Fibroblast of lung (primary cell): Measurements from ENCODE around the gene SUGCT. TPM values are rescaled to one million over a fixed set of nuclear protein-coding genes. Genes with fewer than 3 reads are reported as not detected.
A peak's percentile ranks its signal among the peaks of the same experiment; 100 is the strongest.

Source experiments
- DNase-seq, 2 donors: peaks; one replicate each; pipeline versions ENCODE4 v3.0.0 to v3.0.0-alpha.2; 2010; ENCODE audit warnings: low read depth in 2 of 2
- H2AFZ ChIP-seq: 2 replicates; pipeline ENCODE4 v1.5.1; 2012; ENCODE audit warnings: low read length, control low read depth, inconsistent platforms
- H3K27ac ChIP-seq: 2 replicates; pipeline ENCODE4 v1.5.1; 2011; ENCODE audit warnings: low read length, control low read depth; ENCODE audit not compliant: insufficient read depth
- H3K27me3 ChIP-seq: 2 replicates; pipeline ENCODE4 v1.5.1; 2011; ENCODE audit warnings: mild to moderate bottlenecking, low read length; ENCODE audit not compliant: control insufficient read depth, insufficient read depth
- H3K36me3 ChIP-seq: 2 replicates; pipeline ENCODE4 v1.5.1; 2011; ENCODE audit warnings: low read length; ENCODE audit not compliant: control insufficient read depth, insufficient read depth
- H3K4me1 ChIP-seq: 2 replicates; pipeline ENCODE4 v1.5.1; 2011; ENCODE audit warnings: low read length; ENCODE audit not compliant: control insufficient read depth, insufficient read depth; ENCODE audit errors: extremely low read depth
- H3K4me2 ChIP-seq: 2 replicates; pipeline ENCODE4 v1.5.1; 2011; ENCODE audit warnings: low read length, control low read depth; ENCODE audit not compliant: insufficient read depth; ENCODE audit errors: extremely low read depth
- H3K4me3 ChIP-seq, 4 experiments: fragments of 200-600 bp in 1 of 4; sonication (generic) in 1 of 4; replicated peaks in 1 of 4; 2 replicates each; pipeline ENCODE4 v1.5.1; 2011 to 2016; ENCODE audit warnings: low read length in 4 of 4, low read depth in 3 of 4, mild to moderate bottlenecking in 3 of 4, control low read depth in 2 of 4, inconsistent platforms in 1 of 4, mixed read lengths in 1 of 4; ENCODE audit not compliant: insufficient read depth in 1 of 4; ENCODE audit errors: control extremely low read depth in 1 of 4
- H3K79me2 ChIP-seq: 2 replicates; pipeline ENCODE4 v1.5.1; 2012; ENCODE audit warnings: mild to moderate bottlenecking, low read length, inconsistent platforms; ENCODE audit not compliant: control insufficient read depth, insufficient read depth
- H3K9ac ChIP-seq: 2 replicates; pipeline ENCODE4 v1.5.1; 2011; ENCODE audit warnings: mild to moderate bottlenecking, low read length, control low read depth; ENCODE audit not compliant: insufficient read depth
- H3K9me3 ChIP-seq: 2 replicates; pipeline ENCODE4 v1.5.1; 2012; ENCODE audit warnings: low read depth, low read length; ENCODE audit not compliant: control insufficient read depth, insufficient read depth
- H4K20me1 ChIP-seq: 2 replicates; pipeline ENCODE4 v1.5.1; 2011; ENCODE audit warnings: low read length; ENCODE audit not compliant: control insufficient read depth, insufficient read depth; ENCODE audit errors: extremely low read depth
- EZH2 ChIP-seq: IDR thresholded peaks from 2 replicates; pipeline ENCODE4 v1.5.1; 2012; ENCODE audit warnings: low read length, control low read depth, mild to moderate bottlenecking; ENCODE audit errors: missing control alignments
- polyA plus RNA-seq, 2 donors: library from polyadenylated mRNA; depleted of rRNA in 1 of 2; stranded (reverse) in 1 of 2; unstranded in 1 of 2; fragments of >200 nt; gene quantifications; 2 replicates each; pipeline ENCODE4 v1.2.1, GENCODE V29; 2011 to 2012; ENCODE audit warnings: missing spikeins in 1 of 2
- total RNA-seq: library from RNA; depleted of rRNA; stranded (reverse); fragments of >200 nt; gene quantifications from 2 replicates; pipeline ENCODE4 v1.2.1, GENCODE V29; 2014
- TF ChIP-seq, protein P1 (sequence below), 2 donors: IDR thresholded peaks in 1 of 2; conservative IDR thresholded peaks in 1 of 2; 1 replicate in 1 of 2; 2 replicates in 1 of 2; pipeline ENCODE4 v1.5.1; 2011 to 2012; ENCODE audit warnings: low read length in 2 of 2, control low read depth in 1 of 2, inconsistent platforms in 1 of 2, low read depth in 1 of 2, mild to moderate bottlenecking in 1 of 2

Gene SUGCT
- total and polyA plus RNA-seq, 2 donors (not counting 1 experiment from before 2014, with no cell fraction given): 8.4 to 16.5 TPM

DNA sequence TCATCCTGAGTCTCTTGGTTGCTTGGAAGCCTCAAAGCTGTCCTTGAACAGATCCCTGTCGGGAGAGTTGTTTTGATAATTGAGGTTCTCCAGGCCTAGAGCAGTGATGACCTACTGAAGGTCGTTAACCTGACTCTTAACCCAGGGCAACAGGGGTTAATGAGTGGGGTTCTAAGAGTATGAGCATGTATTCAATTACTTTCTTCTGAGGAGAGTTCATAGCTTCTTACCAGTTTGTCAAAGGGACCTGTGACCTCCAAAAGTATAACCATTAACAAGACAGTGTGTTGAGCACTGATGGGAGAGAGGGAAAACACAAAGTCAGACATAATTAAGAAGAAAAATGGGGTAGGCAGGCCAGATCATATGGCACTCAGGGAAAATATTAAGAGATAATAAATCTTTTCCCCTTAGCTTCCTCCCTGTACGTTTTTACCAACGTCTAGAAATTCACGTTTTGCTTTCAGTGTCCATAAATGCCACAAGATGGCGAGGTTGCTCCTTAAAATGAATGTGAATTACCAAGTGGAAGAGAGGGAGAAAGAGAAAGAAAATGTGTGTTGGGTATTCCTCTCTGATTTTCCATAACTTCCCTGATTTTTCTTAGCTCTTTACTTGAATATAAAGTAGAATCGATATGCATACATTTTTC, 97.6 kb downstream of the SUGCT start:
- Histone ChIP-seq H3K36me3 (no peaks in the 10 kb centered on the region), H3K4me1 (no peaks in the 10 kb centered on the region), H4K20me1 (no peaks in the 10 kb centered on the region), H3K9ac (no peak overlapping the region), H2AFZ (peak overlapping the region; percentile 66), H3K27ac (no peak overlapping the region), H3K9me3 (no peaks in the 10 kb centered on the region), H3K79me2 (no peaks in the 10 kb centered on the region), H3K4me2 (no peak overlapping the region), H3K4me3 (no peak overlapping the region), H3K27me3 (no peaks in the 10 kb centered on the region)
- DNase-seq: peak; percentile 71 to 81
- TF ChIP-seq, protein P1, sequence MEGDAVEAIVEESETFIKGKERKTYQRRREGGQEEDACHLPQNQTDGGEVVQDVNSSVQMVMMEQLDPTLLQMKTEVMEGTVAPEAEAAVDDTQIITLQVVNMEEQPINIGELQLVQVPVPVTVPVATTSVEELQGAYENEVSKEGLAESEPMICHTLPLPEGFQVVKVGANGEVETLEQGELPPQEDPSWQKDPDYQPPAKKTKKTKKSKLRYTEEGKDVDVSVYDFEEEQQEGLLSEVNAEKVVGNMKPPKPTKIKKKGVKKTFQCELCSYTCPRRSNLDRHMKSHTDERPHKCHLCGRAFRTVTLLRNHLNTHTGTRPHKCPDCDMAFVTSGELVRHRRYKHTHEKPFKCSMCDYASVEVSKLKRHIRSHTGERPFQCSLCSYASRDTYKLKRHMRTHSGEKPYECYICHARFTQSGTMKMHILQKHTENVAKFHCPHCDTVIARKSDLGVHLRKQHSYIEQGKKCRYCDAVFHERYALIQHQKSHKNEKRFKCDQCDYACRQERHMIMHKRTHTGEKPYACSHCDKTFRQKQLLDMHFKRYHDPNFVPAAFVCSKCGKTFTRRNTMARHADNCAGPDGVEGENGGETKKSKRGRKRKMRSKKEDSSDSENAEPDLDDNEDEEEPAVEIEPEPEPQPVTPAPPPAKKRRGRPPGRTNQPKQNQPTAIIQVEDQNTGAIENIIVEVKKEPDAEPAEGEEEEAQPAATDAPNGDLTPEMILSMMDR (conservative IDR thresholded peaks at IDR 0.05 in 1 of 2, IDR thresholded peaks at IDR 0.05 in 1 of 2; ENCODE audit: low read depth in 1 of 2, low read length in 2 of 2): peak; percentile 67 to 69
- TF ChIP-seq EZH2: no peak

DNA sequence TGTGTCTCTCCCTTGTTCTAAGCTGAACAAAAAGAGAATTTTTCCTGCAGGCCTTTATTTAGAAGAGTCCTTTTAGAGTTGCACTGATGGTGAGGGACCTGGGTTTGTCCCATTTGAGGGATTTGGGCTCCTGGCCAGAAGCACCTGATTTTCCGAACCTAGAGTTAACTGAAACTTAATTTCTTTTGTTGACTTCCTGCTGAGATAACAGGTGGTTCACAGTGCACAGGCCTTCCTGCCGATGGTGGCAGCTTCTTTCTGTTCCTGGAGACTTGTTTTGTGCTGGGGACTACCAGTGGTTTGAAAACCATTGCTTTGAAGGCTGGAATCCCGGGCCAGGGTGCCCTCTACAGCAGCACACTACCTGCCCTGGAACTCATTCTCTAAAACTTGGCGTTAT, 99.2 kb downstream of the SUGCT start:
- H3K4me1 ChIP-seq: no peaks in the 10 kb centered on the region
- H3K27ac ChIP-seq: no peak overlapping the region
- H3K4me3 ChIP-seq: no peak overlapping the region
- no peaks in the 10 kb centered on the region for H3K9me3 ChIP-seq
- H4K20me1 ChIP-seq: no peaks in the 10 kb centered on the region
- no peaks in the 10 kb centered on the region for H3K27me3 ChIP-seq
- no peak overlapping the region for H3K9ac ChIP-seq
- H3K4me2 ChIP-seq: no peak overlapping the region
- H2AFZ ChIP-seq: no peak overlapping the region
- no peaks in the 10 kb centered on the region for H3K79me2 ChIP-seq
- no peak for TF ChIP-seq EZH2
- TF ChIP-seq, protein P1 (conservative IDR thresholded peaks at IDR 0.05 in 1 of 2, IDR thresholded peaks at IDR 0.05 in 1 of 2; ENCODE audit: low read depth in 1 of 2, low read length in 2 of 2): no peak
- H3K36me3 ChIP-seq: no peaks in the 10 kb centered on the region
- no peak for DNase-seq

DNA sequence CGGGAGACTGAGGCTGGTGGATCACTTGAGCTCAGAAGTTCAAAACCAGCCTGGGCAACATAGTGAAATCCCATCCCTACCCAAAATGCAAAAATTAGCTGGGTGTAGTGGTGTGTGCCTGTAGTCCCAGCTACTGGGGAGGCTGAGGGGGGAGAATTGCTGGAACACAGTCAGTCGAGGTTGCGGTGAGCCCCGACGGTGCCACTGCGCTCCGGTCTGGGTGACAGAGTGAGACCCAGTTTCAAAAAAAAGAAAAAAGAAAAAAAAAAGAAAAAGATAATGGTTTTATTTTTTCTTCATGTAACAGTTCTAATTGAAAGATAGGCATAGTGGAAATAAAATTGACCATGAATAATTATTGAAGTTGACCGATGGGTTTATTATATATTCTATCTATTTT, 99.9 kb downstream of the SUGCT start:
- Histone ChIP-seq H3K4me1 (no peaks in the 10 kb centered on the region), H3K9ac (no peak overlapping the region), H3K36me3 (no peaks in the 10 kb centered on the region), H3K27ac (no peak overlapping the region), H3K9me3 (no peaks in the 10 kb centered on the region), H3K27me3 (no peaks in the 10 kb centered on the region), H3K4me2 (no peak overlapping the region), H4K20me1 (no peaks in the 10 kb centered on the region), H3K79me2 (no peaks in the 10 kb centered on the region), H3K4me3 (no peak overlapping the region), H2AFZ (no peak overlapping the region)
- TF ChIP-seq EZH2: no peak
- TF ChIP-seq, protein P1 (conservative IDR thresholded peaks at IDR 0.05 in 1 of 2, IDR thresholded peaks at IDR 0.05 in 1 of 2; ENCODE audit: low read depth in 1 of 2, low read length in 2 of 2): no peak
- no peak for DNase-seq
